ENCODE results near the gene ALKBH4.

DNA sequence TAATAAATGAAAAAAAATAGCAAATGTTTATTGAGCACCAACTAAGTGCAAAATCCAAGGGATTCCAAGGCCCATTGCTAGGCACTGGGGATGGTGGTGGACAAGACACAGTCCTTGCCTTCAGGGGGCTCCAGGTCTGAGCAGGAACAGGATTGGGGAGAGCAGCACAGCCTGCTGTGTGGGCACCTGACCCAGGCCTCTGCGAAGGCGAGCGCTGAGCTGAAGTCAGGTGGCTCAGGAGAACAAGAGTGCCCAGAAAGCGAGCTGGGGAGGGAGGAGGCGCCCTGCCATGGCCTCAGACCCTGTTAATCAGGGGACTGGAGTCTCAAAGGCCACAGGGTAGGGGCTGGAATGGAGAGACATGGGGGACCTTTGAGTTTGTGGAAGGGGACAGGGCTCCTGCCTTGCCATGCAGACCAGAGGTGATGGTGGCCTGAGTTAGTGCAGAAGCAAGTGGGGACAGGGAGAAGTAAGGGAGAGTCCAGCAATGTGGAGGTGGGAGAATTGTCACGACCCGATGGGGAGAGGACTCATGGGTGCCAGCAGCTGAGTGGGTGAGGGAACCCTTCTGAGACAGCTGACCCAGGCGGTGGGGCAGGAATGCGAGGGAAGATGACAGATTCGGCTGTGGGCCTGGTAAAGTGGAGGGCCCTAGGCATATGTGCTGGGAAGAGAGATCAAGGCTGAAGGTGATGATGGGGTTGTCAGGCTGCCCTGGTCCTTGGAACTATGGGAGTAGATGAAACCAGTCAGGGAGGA lies 35.3 kb downstream of the ALKBH4 start:
- TF ChIP-seq, protein P1, sequence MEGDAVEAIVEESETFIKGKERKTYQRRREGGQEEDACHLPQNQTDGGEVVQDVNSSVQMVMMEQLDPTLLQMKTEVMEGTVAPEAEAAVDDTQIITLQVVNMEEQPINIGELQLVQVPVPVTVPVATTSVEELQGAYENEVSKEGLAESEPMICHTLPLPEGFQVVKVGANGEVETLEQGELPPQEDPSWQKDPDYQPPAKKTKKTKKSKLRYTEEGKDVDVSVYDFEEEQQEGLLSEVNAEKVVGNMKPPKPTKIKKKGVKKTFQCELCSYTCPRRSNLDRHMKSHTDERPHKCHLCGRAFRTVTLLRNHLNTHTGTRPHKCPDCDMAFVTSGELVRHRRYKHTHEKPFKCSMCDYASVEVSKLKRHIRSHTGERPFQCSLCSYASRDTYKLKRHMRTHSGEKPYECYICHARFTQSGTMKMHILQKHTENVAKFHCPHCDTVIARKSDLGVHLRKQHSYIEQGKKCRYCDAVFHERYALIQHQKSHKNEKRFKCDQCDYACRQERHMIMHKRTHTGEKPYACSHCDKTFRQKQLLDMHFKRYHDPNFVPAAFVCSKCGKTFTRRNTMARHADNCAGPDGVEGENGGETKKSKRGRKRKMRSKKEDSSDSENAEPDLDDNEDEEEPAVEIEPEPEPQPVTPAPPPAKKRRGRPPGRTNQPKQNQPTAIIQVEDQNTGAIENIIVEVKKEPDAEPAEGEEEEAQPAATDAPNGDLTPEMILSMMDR (IDR thresholded peaks at IDR 0.05) = no peak
- no peak for TF ChIP-seq POLR2A (IDR thresholded peaks at IDR 0.05)
- TF ChIP-seq EP300 (IDR thresholded peaks at IDR 0.05) = no peak

Measured in ovary (tissue), 3 donors.